AG09319 (cell line): ENCODE results near the gene TEX2.
"Not testable (repeated sequence)": the region's sequence is repeated elsewhere in the genome, so short reads cannot be mapped to it uniquely, and the experiment has no call there.

Source experiments
- DNase-seq: peaks from one replicate; pipeline ENCODE4 v3.0.0-alpha.2; 2010; ENCODE audit warnings: low read depth; ENCODE audit errors: extremely low read depth
- TF ChIP-seq, protein P1 (sequence below): IDR thresholded peaks from 2 replicates; pipeline ENCODE4 v1.5.1; 2011; ENCODE audit warnings: low read depth, mild to moderate bottlenecking, inconsistent platforms, low read length, moderate library complexity

Gene TEX2

DNA sequence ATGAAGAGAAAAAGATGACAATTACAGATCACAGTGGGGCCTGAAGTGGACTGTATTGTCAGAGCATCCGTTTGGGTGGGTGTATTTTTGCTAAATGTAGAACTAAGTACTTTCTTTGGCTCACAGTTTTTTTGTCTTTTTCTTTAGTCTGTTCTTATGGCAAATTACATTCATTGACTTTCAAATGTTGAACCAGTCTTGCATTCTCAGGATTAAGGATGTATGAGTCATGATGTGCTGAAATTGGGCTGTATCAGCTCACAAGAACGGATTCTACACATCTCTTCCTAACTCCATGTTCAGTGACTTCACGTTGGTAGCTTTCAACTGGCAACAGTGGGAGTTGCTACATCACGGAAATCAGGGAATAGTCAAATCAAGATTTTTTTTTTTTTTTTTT is 66.5 kb downstream of the TEX2 start:
- TF ChIP-seq, protein P1, sequence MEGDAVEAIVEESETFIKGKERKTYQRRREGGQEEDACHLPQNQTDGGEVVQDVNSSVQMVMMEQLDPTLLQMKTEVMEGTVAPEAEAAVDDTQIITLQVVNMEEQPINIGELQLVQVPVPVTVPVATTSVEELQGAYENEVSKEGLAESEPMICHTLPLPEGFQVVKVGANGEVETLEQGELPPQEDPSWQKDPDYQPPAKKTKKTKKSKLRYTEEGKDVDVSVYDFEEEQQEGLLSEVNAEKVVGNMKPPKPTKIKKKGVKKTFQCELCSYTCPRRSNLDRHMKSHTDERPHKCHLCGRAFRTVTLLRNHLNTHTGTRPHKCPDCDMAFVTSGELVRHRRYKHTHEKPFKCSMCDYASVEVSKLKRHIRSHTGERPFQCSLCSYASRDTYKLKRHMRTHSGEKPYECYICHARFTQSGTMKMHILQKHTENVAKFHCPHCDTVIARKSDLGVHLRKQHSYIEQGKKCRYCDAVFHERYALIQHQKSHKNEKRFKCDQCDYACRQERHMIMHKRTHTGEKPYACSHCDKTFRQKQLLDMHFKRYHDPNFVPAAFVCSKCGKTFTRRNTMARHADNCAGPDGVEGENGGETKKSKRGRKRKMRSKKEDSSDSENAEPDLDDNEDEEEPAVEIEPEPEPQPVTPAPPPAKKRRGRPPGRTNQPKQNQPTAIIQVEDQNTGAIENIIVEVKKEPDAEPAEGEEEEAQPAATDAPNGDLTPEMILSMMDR, result no peak
- peak; percentile 24 for DNase-seq

DNA sequence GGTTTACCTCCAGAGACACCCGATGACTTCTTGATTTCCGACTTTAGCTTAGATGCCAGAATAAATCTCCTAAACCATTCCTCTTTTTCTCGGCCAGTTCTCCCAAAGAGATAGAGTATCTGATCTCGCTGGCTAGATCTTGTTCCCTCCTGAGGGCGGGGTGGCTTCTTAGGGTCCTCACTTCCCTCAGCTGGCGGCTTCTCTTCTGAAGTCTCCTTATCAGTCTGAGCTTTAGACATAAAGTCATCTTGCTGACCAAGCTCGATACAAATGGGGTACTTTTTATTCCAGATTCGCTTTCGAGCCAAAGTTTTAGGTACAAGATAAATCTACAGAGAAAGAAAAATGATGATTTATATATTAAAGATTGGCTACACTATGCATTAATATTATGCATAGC is 69.5 kb downstream of the TEX2 start:
- DNase-seq, result no peak
- TF ChIP-seq, protein P1, result no peak

DNA sequence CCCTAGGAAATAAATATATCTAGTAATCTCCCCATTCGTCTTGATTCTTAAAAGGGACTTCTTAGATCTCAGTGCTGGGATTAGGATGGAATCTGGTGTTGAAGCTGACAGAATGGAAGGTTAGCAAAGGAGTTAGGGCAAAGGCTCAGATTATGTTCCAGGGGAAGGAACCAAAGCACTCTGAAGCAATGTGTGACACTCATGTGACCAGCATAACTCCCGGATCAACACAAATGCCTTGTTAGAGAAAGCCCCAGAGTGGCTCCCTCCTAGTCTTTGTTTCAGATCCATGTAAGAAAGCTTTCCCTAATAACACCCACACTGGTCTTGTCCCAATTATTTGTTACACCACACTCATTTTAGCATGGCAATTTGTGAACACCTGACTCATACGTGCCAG is 70.5 kb downstream of the TEX2 start:
- DNase-seq, result no peak
- TF ChIP-seq, protein P1, result no peak

DNA sequence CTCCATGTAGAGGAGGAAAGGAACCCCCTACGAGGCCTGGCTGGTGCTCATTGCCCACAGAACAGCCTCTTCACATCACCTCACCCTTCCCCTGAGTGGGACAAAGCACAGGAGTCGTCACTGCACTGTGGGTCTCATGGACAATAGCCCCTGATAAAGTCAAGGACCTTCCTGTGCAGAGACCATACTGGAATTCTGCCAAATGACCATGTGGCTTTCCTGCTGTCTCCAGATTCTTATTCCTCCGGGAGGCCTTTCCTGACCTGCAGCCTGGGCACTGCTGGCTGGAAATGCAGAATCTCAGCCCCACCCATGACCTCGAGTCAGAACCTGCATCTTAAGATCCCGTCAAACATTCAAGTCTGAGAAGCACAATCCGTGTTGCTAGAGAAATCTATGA is 72.6 kb downstream of the TEX2 start:
- TF ChIP-seq, protein P1, result no peak
- DNase-seq, result no peak

DNA sequence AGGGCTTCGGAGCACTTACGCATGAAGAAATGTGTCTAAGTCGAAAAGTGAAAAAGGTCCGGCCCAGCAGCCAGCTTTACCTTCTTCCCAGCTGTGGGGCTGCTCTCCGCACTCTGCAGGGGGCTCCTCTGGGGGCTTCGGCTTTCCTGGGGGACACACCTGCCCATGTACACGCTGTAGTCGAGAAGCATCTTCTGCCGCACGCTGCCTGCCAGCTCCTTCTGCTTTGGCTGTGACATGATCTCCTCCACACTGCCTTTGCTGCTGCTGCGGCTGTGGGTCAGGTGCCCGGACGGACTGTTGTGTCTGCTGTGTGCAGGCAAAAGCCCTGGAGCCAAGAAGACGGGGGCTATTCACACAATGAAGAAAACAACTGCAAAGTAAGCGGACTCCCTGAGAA is 75.0 kb downstream of the TEX2 start:
- TF ChIP-seq, protein P1, result no peak
- DNase-seq, result no peak

DNA sequence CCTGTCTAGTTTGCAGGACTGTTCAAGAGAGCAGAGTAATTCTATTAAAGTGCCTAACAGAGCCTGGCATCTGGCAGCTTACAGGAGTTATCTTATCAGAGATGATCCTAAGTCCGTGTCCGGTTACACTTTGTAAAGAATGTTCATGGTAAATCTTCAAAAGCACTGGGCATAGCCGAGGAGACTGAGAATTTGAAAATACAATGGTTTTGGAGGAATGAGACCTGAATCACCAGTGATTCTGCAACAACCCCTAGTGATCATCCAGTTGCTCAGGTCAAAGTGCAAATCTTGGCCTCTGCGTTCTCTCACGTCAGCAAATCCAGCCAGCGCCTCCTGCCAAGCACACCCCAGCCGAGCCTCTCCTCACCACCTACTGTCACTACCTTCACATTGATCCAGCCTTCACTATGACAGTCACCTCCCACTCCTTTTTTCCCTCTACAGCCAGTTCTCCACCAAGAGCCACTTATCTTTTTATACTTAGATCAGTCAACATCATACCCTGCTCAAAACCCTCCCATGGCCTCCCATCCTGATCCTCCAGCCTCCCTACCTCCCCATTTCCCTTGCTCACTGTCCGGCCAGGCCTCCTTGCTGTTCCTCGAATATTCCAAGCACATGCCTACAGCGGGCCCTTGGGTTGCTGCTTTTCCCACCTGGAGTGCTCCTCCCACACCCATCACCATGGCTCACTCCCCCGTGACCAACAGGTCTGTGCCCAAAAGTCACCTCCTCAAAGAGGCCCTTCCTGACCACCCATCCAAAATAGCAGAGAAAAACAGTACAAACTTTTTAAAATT is 75.8 kb downstream of the TEX2 start:
- TF ChIP-seq, protein P1, result no peak
- DNase-seq, result no peak

DNA sequence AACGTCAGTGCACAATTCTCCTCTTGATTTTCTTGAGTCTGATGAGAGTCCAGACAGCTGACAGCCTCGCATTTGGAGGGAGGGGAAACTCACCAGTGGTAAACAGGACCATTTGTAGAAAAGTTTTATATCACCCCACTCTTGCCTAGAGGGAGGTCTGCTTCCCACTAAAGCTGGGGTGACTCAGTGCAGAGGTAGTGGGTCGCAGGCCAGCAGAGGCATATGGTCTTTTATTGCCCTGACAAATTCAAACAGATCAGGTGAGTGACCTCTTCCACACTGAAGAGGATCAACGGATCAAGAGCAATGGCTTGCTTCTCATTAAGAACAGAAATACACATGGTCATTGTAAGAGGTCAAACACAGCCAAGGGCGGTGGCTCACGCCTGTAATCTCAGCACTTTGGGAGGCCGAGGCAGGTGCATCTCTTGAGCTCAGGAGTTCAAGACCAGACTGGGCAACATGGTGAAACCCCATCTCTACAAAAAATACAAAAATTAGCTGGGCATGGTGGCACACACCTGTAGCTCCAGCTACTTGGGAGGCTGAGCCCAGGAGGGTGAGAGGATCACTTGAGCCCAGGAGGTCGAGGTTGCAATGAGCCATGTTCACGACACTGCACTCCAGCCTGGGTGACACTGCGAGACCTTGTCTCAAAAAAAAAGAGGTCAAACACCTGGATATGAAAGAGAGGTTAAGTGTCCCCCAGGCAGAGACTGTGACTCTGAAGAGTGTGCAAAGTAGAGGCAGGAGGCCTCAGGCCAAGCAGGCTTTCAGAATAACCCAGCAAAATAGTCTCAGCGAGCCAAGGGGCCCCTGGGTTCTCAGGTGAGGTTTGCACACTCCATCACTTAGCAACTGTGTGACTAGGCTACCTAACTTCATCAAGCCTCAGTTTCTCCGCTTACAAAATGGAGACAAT is 76.6 kb downstream of the TEX2 start:
- DNase-seq, result no peak
- TF ChIP-seq, protein P1, result no peak

DNA sequence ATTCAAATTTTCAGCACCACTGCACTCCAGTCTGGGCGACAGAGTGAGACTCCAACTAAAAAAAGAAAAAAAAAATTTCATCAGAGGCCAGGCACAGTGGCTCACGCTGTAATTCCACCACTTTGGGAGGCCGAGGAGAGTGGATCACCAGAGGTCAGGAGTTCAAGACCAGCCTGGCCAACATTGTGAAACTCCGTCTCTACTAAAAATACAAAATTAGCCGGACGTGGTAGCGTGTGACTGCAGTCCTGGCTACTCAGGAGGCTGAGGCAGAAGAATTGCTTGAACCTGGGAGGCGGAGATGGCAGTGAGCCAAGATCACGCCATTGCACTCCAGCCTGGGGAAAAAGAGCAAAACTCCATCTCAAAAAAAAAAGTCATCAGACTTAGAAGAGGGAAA is 77.5 kb downstream of the TEX2 start:
- DNase-seq, result not testable (repeated sequence)
